HUES64 (cell line): ENCODE measurements around the gene B3GALT5.

Experiments
- H3K27ac ChIP-seq: 2 replicates; pipeline ENCODE4 v1.7.0; 2013; ENCODE audit warnings: low read depth, low read length, inconsistent platforms
- H3K27me3 ChIP-seq: 2 replicates; pipeline ENCODE4 v1.6.1; 2013; ENCODE audit warnings: mild to moderate bottlenecking, low read length; ENCODE audit not compliant: insufficient read depth
- H3K36me3 ChIP-seq: 2 replicates; pipeline ENCODE4 v1.6.1; 2013; ENCODE audit warnings: mild to moderate bottlenecking, low read length; ENCODE audit not compliant: insufficient read depth
- H3K4me1 ChIP-seq: 2 replicates; pipeline ENCODE4 v1.6.1; 2013; ENCODE audit warnings: mild to moderate bottlenecking, low read length, moderate library complexity; ENCODE audit not compliant: insufficient read depth
- H3K4me3 ChIP-seq: 2 replicates; pipeline ENCODE4 v1.5.1; 2013; ENCODE audit warnings: mild to moderate bottlenecking, low read length, moderate library complexity
- H3K9ac ChIP-seq: 2 replicates; pipeline ENCODE4 v1.6.1; 2013; ENCODE audit warnings: mild to moderate bottlenecking, low read depth, low read length
- H3K9me3 ChIP-seq: 2 replicates; pipeline ENCODE4 v1.6.1; 2013; ENCODE audit warnings: low read depth, low read length; ENCODE audit not compliant: insufficient read depth
- WGBS: fragments of 150-250, 120-280 bp; methylation state at CpG from one replicate; pipeline ENCODE4 v1.1.7; 2013; ENCODE audit warnings: missing lambda C conversion rate; 5-methylcytosine and 5-hydroxymethylcytosine counted together

The B3GALT5 gene

GRCh38 chr21:39610703-39611102 lies 2.0 kb upstream of the B3GALT5 start:
- Histone ChIP-seq H3K9me3 (no peaks in the 10 kb centered on the region), H3K4me3 (peak overlapping the region; percentile 96), H3K27ac (peak overlapping the region; percentile 74; the same call in 1 of the 2 replicates), H3K4me1 (peaks cover 39% of the 10 kb centered on the region), H3K9ac (peak overlapping the region; percentile 33; the same call in 1 of the 2 replicates), H3K36me3 (peaks cover 7% of the 10 kb centered on the region), H3K27me3 (peaks cover 8% of the 10 kb centered on the region; the same call in 1 of the 2 replicates)
- WGBS: 31% methylated on average over 3 of the region's 3 CpGs

- 38% methylated on average over 19 of the region's 19 CpGs for WGBS
- Histone ChIP-seq H3K4me3 (peak overlapping the region; percentile 96), H3K9ac (peak overlapping the region; percentile 33; the same call in 1 of the 2 replicates)
Observed at GRCh38 chr21:39611551-39612190, 1.1 kb upstream of the B3GALT5 start.

DNA sequence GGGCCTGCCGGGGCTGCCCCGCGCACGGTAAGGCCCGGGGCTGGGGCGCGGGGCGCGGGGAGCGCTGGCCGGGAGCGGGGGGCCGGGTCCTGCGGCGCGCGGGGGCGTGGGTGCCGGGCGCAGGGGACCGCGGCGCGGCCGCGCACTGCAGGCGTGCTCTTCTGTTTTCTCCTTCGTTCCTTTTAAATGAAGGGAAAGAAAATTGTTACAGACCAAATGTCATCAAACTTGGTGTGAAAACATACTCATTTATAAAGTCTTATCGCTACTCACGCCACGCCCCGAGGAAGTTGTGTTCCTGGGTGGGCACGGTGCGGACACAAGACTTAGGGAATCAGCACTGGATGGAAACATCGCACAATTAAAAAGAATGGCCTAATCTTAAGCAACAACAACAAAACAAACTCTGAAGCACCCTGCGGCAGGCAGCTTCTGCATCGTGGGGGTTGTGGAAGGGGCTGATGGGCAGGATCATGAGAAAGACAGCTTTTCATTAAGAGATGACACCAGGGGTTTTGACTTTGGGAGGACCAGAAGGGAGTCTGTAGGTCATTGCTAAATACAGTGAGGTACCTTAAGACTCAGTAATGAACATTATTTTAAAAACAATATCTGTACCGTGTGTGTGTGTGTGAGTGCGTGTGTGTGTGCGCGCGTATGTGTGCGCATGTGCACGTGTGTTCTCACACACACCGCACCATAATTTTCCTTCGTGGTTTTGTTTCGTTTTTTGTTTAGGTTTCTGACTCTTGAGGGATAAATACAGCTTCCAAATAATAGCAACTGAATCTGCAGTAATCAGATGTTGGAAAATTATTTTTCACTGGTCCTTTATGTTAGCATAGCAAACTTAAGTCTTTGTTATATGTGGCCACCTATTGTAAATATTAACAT lies 548 bp downstream of the B3GALT5 start:
- WGBS: 5% methylated on average over 45 of the region's 47 CpGs
- Histone ChIP-seq H3K9ac (peak overlapping the region; percentile 71), H3K9me3 (0 out of 2 replicates have a peak, but pooled peaks cover 3% of the 10 kb centered on the region), H3K27ac (peak overlapping the region; percentile 65; the same call in 1 of the 2 replicates), H3K4me3 (peak overlapping the region; percentile 96), H3K27me3 (peaks cover 8% of the 10 kb centered on the region; the same call in 1 of the 2 replicates), H3K36me3 (peaks cover 27% of the 10 kb centered on the region), H3K4me1 (peaks cover 39% of the 10 kb centered on the region)

More at GRCh38 chr21:39611551-39612190, 1.1 kb upstream of the B3GALT5 start:
- Histone ChIP-seq H3K36me3 (peaks cover 17% of the 10 kb centered on the region), H3K27ac (peak overlapping the region; percentile 74; the same call in 1 of the 2 replicates), H3K9me3 (no peaks in the 10 kb centered on the region), H3K4me1 (peaks cover 39% of the 10 kb centered on the region), H3K27me3 (peaks cover 8% of the 10 kb centered on the region; the same call in 1 of the 2 replicates)

DNA sequence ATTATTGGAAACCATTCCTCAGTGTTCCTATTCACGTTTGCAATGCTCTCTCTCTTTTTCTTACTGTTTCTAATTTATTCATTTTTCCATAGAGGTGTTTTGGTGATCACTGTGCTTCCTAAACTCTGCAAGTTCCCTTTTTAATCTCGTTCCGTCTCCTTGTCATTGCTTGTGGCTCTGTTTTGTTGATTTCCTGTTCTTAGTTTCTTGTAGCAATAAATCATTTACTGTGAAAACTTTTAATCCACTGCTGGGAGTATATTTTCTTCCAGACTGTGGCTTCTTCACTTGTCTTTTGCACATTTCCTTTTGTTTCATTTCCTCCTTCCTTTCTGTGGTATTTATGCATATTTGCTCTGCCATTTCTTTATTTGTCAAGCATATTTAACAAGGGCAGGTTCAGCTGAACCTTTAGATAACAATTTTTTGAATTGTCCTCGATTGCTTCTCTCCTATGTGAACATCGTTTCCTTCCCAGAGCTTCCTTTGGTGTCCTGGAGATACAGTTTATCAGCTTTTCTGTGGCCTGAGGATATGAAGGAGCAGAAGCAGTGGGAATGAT lies 3.6 kb downstream of the B3GALT5 start:
- H3K27me3 ChIP-seq: peaks cover 8% of the 10 kb centered on the region; the same call in 1 of the 2 replicates
- no peak overlapping the region for H3K4me3 ChIP-seq
- WGBS: 84% methylated on average over 4 of the region's 5 CpGs
- no peak overlapping the region for H3K27ac ChIP-seq
- peaks cover 27% of the 10 kb centered on the region for H3K36me3 ChIP-seq
- H3K9me3 ChIP-seq: 0 out of 2 replicates have a peak, but pooled peaks cover 3% of the 10 kb centered on the region
- H3K4me1 ChIP-seq: peaks cover 31% of the 10 kb centered on the region
- H3K9ac ChIP-seq: no peak overlapping the region

- H3K36me3 ChIP-seq: peaks cover 24% of the 10 kb centered on the region
- no peaks in the 10 kb centered on the region for H3K27me3 ChIP-seq
- H3K4me3 ChIP-seq: no peak overlapping the region
Observed at GRCh38 chr21:39620856-39621255, 8.1 kb downstream of the B3GALT5 start.

GRCh38 chr21:39625211-39625895 lies 12.6 kb downstream of the B3GALT5 start:
- Histone ChIP-seq H3K27ac (no peak overlapping the region), H3K4me3 (no peak overlapping the region), H3K27me3 (no peaks in the 10 kb centered on the region), H3K9ac (no peak overlapping the region), H3K36me3 (peaks cover 9% of the 10 kb centered on the region; the same call in 1 of the 2 replicates), H3K9me3 (no peaks in the 10 kb centered on the region; the same call in 1 of the 2 replicates), H3K4me1 (peaks cover 8% of the 10 kb centered on the region)
- 90% methylated on average over 11 of the region's 12 CpGs for WGBS

More at GRCh38 chr21:39620856-39621255, 8.1 kb downstream of the B3GALT5 start:
- H3K4me1 ChIP-seq: peaks cover 7% of the 10 kb centered on the region; the same call in 1 of the 2 replicates
- H3K9ac ChIP-seq: no peak overlapping the region
- peaks cover 3% of the 10 kb centered on the region; the same call in 1 of the 2 replicates for H3K9me3 ChIP-seq
- no peak overlapping the region for H3K27ac ChIP-seq

DNA sequence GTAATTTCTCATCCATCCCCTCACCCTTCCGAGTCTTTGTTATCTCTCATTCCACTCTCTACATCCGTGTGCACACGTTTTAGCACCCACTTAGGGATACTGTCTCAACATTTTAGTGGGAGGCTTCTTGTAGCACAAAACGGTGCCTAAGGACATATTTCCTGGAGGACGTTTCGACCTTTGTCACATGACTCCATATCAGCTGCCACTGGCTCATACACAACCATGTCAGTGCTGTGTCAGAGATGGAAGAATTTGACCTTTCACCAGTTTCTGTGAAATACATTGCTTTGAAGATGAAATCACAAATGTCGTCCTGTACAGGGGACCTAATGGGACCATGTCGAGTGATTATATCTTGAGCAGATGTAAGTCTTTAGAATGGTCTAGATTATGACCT lies 15.6 kb downstream of the B3GALT5 start:
- 91% methylated on average over 8 of the region's 8 CpGs for WGBS
- no peaks in the 10 kb centered on the region; the same call in 1 of the 2 replicates for H3K9me3 ChIP-seq
- H3K4me3 ChIP-seq: no peak overlapping the region
- peaks cover 21% of the 10 kb centered on the region for H3K4me1 ChIP-seq
- no peaks in the 10 kb centered on the region for H3K27me3 ChIP-seq
- no peak overlapping the region for H3K27ac ChIP-seq
- H3K9ac ChIP-seq: no peak overlapping the region
- H3K36me3 ChIP-seq: peaks cover 9% of the 10 kb centered on the region; the same call in 1 of the 2 replicates

GRCh38 chr21:39630191-39630591 lies 17.5 kb downstream of the B3GALT5 start:
- Histone ChIP-seq H3K9me3 (no peaks in the 10 kb centered on the region), H3K9ac (no peak overlapping the region), H3K4me1 (peaks cover 21% of the 10 kb centered on the region), H3K36me3 (peaks cover 4% of the 10 kb centered on the region; the same call in 1 of the 2 replicates), H3K27ac (no peak overlapping the region), H3K27me3 (no peaks in the 10 kb centered on the region), H3K4me3 (no peak overlapping the region)
- 86% methylated on average over 8 of the region's 8 CpGs for WGBS

- no peak overlapping the region for H3K4me3 ChIP-seq
- H3K36me3 ChIP-seq: peaks cover 4% of the 10 kb centered on the region; the same call in 1 of the 2 replicates
- no peak overlapping the region for H3K9ac ChIP-seq
- 81% methylated on average over 2 of the region's 2 CpGs for WGBS
- no peaks in the 10 kb centered on the region for H3K27me3 ChIP-seq
- no peaks in the 10 kb centered on the region for H3K9me3 ChIP-seq
- H3K27ac ChIP-seq: no peak overlapping the region
- peaks cover 23% of the 10 kb centered on the region for H3K4me1 ChIP-seq
Observed at GRCh38 chr21:39630827-39631226, 18.1 kb downstream of the B3GALT5 start.

GRCh38 chr21:39631842-39632562 lies 19.3 kb downstream of the B3GALT5 start:
- H3K27me3 ChIP-seq: no peaks in the 10 kb centered on the region
- H3K4me1 ChIP-seq: peaks cover 29% of the 10 kb centered on the region
- peaks cover 4% of the 10 kb centered on the region; the same call in 1 of the 2 replicates for H3K36me3 ChIP-seq
- WGBS: 91% methylated on average over 10 of the region's 10 CpGs
- H3K9ac ChIP-seq: no peak overlapping the region
- no peak overlapping the region for H3K27ac ChIP-seq
- H3K4me3 ChIP-seq: no peak overlapping the region
- H3K9me3 ChIP-seq: no peaks in the 10 kb centered on the region
